Suppressor macrophage (primary cell): Measurements from ENCODE around the gene SMTN.
"Not testable (repeated sequence)": the region's sequence is repeated elsewhere in the genome, so short reads cannot be mapped to it uniquely, and the experiment has no call there.

Experiments used
- DNase-seq, 4 experiments: peaks; one replicate each; pipeline ENCODE4 v3.0.0-alpha.2; 2020 to 2022

The SMTN gene

GRCh38 chr22:31073545-31074145 lies 7.5 kb upstream of the SMTN start:
- DNase-seq, result not testable (repeated sequence)

- DNase-seq, result no peak
These were observed 5.2 kb upstream of the SMTN start for GRCh38 chr22:31075961-31076360.

GRCh38 chr22:31077681-31078080 lies 3.4 kb upstream of the SMTN start:
- no peak for DNase-seq

- not testable (repeated sequence) for DNase-seq
These were observed 2.7 kb upstream of the SMTN start for GRCh38 chr22:31078389-31078788.

- DNase-seq, result no peak
These were observed 1.9 kb upstream of the SMTN start for GRCh38 chr22:31079095-31079642.

GRCh38 chr22:31080164-31080847 lies 812 bp upstream of the SMTN start:
- DNase-seq, result no peak

- DNase-seq, result no peak
These were observed 966 bp downstream of the SMTN start for GRCh38 chr22:31081963-31082605.

- DNase-seq, result peak; percentile 15 to 70 (median 48)
These were observed 1.7 kb downstream of the SMTN start for GRCh38 chr22:31082606-31083376.

GRCh38 chr22:31083377-31083768 lies 2.3 kb downstream of the SMTN start:
- no peak for DNase-seq

GRCh38 chr22:31083923-31084810 lies 3.0 kb downstream of the SMTN start:
- DNase-seq, result peak in 1 of 4 experiments; percentile 25

- peak; percentile 92 to 97 (median 94) for DNase-seq
These were observed 3.8 kb downstream of the SMTN start for GRCh38 chr22:31084811-31085492.

GRCh38 chr22:31085493-31085824 lies 4.3 kb downstream of the SMTN start:
- DNase-seq, result peak in 3 of 4 experiments; percentile 66 to 75 (median 72)

GRCh38 chr22:31085928-31086327 lies 4.8 kb downstream of the SMTN start:
- no peak for DNase-seq

- DNase-seq, result no peak
These were observed 5.7 kb downstream of the SMTN start for GRCh38 chr22:31086703-31087330.

GRCh38 chr22:31087744-31088215 lies 6.7 kb downstream of the SMTN start:
- DNase-seq, result no peak

- DNase-seq, result no peak
These were observed 7.3 kb downstream of the SMTN start for GRCh38 chr22:31088233-31088986.

- DNase-seq, result peak; percentile 56 to 79 (median 64)
These were observed 8.3 kb downstream of the SMTN start for GRCh38 chr22:31089160-31090100.

- no peak for DNase-seq
These were observed 9.3 kb downstream of the SMTN start for GRCh38 chr22:31090217-31091085.
